Activated CD4-positive, alpha-beta T cell treated with anti-CD3 and anti-CD28 coated beads, Interleukin-2, amount 10 ng/mL, durations not matched to agents 24 days and 14 days (primary cell): ENCODE measurements around the gene EFHD1. TPM values are rescaled to one million over a fixed set of nuclear protein-coding genes. Genes with fewer than 3 reads are reported as not detected.
A peak's percentile ranks its signal among the peaks of the same experiment; 100 is the strongest.
"Not testable (repeated sequence)": the region's sequence is repeated elsewhere in the genome, so short reads cannot be mapped to it uniquely, and the experiment has no call there.

Experiments
- DNase-seq: peaks from one replicate; pipeline ENCODE4 v3.0.0; 2022
- H3K27ac Mint-ChIP-seq: one replicate; pipeline ENCODE4 v1.8.0; 2022; ENCODE audit warnings: mild to moderate bottlenecking, mixed read lengths
- H3K27me3 Mint-ChIP-seq: one replicate; pipeline ENCODE4 v1.8.0; 2022; ENCODE audit warnings: mixed read lengths
- H3K36me3 Mint-ChIP-seq: one replicate; pipeline ENCODE4 v1.8.0; 2022; ENCODE audit warnings: low read depth, mild to moderate bottlenecking, mixed read lengths
- H3K4me1 Mint-ChIP-seq: one replicate; pipeline ENCODE4 v1.8.0; 2021; ENCODE audit warnings: mixed read lengths
- H3K4me3 Mint-ChIP-seq: one replicate; pipeline ENCODE4 v1.8.0; 2022; ENCODE audit warnings: mild to moderate bottlenecking, moderate library complexity, mixed read lengths
- H3K9me3 Mint-ChIP-seq: one replicate; pipeline ENCODE4 v1.8.0; 2021; ENCODE audit warnings: mixed read lengths
- intact Hi-C: fragments of 100-400 bp; cut with micrococcal nuclease; formaldehyde crosslinking; loops from one replicate; pipeline ENCODE4 v1.15.1; 2023
- total RNA-seq: library from RNA; stranded (reverse); gene quantifications from 2 replicates; pipeline ENCODE4 v1.2.3, GENCODE V29; 2022

EFHD1 gene
- total RNA-seq, 1 donor from 2014 or later: 0.49 TPM

DNA sequence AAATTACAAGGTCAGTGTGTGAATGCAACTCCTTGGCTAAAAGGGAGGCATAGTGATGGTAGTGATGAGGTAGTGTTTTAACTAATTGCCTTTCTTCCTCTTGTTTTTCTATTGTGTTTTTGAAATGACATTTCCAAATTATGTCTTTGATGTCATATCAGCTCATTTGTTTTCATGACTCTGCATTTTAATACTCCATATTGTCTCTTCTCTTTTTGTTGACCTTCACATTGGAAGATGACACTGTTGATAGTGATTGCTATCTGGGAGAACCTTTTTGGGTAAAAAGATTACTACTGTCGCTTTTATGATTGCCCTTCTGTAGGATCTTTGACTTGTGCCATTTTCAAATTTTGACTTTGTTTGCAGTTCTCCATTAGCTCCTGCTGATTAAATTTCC, 66.8 kb downstream of the EFHD1 start:
- peaks cover 31% of the 10 kb centered on the region for H3K4me1 Mint-ChIP-seq
- DNase-seq: no peak
- intact Hi-C loops: no loop called here
- peak overlapping the region; percentile 31 for H3K4me3 Mint-ChIP-seq
- H3K9me3 Mint-ChIP-seq: no peaks in the 10 kb centered on the region
- peaks cover 36% of the 10 kb centered on the region for H3K36me3 Mint-ChIP-seq
- no peak overlapping the region for H3K27ac Mint-ChIP-seq
- peaks cover 2% of the 10 kb centered on the region for H3K27me3 Mint-ChIP-seq

DNA sequence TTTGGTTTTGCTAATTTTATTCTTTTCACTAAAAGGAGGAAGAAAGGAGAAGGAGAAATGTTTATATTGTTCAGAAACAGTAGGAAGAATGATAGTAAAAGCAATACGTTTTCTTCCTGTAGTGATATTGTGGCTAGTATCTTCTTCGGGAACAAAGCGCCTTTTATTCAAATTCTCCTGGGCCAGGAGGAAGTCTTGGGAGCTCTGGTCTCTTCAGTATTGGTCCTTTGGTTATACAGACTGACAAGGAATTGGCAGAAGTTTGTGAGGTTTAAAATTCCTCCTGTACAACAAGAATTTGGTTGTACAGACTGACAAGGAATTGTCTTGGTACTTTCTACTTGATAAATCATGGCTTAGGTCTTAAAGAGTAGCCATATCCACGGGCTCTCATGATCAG, 73.7 kb downstream of the EFHD1 start:
- H3K4me1 Mint-ChIP-seq: peaks cover 5% of the 10 kb centered on the region
- H3K9me3 Mint-ChIP-seq: no peaks in the 10 kb centered on the region
- intact Hi-C loops: no loop called here
- no peak overlapping the region for H3K4me3 Mint-ChIP-seq
- DNase-seq: no peak
- no peak overlapping the region for H3K27ac Mint-ChIP-seq
- H3K27me3 Mint-ChIP-seq: no peaks in the 10 kb centered on the region
- H3K36me3 Mint-ChIP-seq: peaks cover 38% of the 10 kb centered on the region

DNA sequence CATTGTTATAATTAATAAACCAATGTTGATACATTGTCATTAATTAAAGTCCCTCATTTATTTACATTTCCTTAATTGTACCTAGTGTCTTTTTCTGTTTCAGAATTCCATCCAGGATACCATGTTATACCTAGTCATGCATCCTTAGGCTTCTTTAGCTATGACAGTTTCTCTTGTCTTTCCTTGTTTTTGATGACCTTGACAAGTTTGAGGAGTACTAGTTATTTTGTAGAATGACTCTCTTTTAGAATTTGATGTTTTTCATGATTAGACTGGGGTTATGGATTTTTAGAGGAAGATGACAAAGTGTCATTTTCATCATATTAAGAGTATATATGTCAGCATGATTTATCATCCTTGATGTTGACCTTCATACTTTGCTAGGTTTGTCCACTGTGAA, 80.1 kb downstream of the EFHD1 start:
- intact Hi-C loops: no loop called here
- H3K27ac Mint-ChIP-seq: no peak overlapping the region
- peaks cover 14% of the 10 kb centered on the region for H3K4me1 Mint-ChIP-seq
- no peak overlapping the region for H3K4me3 Mint-ChIP-seq
- peaks cover 43% of the 10 kb centered on the region for H3K36me3 Mint-ChIP-seq
- H3K27me3 Mint-ChIP-seq: no peaks in the 10 kb centered on the region
- peaks cover 4% of the 10 kb centered on the region for H3K9me3 Mint-ChIP-seq
- DNase-seq: no peak

DNA sequence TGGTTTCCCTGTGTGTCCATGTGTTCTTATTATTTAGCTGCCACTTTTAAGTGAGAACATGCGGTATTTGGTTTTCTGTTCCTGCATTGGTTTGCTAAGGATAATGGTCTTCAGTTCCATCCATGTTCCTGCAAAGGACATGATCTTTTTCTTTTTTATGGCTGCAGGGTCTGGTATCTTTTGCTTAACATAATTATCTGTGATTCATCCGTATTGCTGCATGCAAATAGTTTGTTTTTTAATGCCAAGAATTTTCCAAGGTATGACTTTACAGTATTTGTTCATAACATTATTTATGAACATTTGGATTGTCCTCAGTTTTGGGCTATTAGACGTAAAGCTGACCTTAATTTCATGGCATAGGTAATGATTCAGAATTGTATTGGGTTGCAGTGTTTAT, 81.6 kb downstream of the EFHD1 start:
- H3K27me3 Mint-ChIP-seq: no peaks in the 10 kb centered on the region
- H3K9me3 Mint-ChIP-seq: peaks cover 6% of the 10 kb centered on the region
- peaks cover 53% of the 10 kb centered on the region for H3K36me3 Mint-ChIP-seq
- intact Hi-C loops: no loop called here
- peaks cover 18% of the 10 kb centered on the region for H3K4me1 Mint-ChIP-seq
- no peak for DNase-seq
- H3K4me3 Mint-ChIP-seq: no peak overlapping the region
- H3K27ac Mint-ChIP-seq: no peak overlapping the region

DNA sequence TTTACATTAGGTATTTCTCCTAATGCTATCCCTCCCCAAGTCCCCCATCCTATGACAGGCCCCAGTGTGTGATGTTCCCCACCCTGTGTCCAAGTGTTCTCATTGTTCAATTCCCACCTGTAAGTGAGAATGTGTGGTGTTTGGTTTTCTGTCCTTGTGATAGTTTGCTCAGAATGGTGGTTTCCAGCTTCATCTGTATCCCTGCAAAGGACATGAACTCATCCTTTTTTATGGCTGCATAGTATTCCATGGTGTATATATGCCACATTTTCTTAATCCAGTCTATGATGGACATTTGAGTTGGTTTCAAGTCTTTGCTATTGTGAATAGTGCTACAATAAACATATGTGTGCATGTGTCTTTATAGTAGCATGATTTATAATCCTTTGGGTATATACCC, 86.7 kb downstream of the EFHD1 start:
- intact Hi-C loops, H3K27ac Mint-ChIP-seq, DNase-seq, H3K9me3 Mint-ChIP-seq, H3K4me3 Mint-ChIP-seq, H3K27me3 Mint-ChIP-seq: not testable (repeated sequence)
- Mint-ChIP-seq H3K4me1 (peaks cover 31% of the 10 kb centered on the region), H3K36me3 (peaks cover 63% of the 10 kb centered on the region)

DNA sequence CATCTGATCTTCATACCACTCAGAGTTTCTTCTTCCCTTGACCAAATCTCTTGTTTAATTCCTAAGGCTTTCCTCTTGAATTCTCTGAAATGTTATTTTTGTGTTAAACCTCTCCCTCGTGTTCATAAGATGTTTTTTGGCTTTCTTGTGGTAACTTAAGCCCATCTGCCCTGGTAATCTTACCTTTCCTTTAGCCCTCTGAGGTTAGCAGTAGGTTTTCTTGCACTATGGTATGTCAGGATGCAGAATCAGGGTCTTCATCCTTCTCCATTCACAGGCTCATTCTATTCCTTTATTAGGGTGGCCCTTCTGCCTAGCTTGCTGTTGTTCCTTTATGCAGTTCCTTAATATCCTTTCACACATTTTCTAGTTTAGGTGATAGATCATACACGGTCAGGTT, 87.9 kb downstream of the EFHD1 start:
- Mint-ChIP-seq H3K27me3 (no peaks in the 10 kb centered on the region), H3K27ac (peak overlapping the region; percentile 51), H3K4me1 (peaks cover 24% of the 10 kb centered on the region), H3K36me3 (peaks cover 63% of the 10 kb centered on the region), H3K4me3 (peak overlapping the region; percentile 10), H3K9me3 (peaks cover 8% of the 10 kb centered on the region)
- DNase-seq: no peak
- intact Hi-C loops: no loop called here

DNA sequence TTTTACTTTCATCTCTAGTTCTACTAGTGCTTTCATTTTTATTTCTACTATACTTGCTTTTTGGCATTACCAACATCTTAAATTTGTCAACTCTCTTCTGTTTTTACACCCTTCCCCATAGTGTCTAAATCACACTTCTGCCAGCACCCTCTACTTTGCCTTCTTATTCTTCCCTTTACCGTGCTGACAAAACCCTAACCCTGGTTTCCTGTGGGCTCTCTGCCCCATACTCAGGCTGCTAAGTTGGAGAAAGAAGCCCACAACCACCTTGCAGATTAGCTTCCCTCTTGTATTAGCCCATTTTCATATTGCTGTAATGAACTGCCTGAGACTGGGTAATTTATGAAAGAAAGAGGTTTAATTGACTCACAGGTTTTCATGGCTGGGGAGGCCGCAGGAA, 88.5 kb downstream of the EFHD1 start:
- intact Hi-C loops: no loop called here
- DNase-seq: no peak
- H3K36me3 Mint-ChIP-seq: peaks cover 62% of the 10 kb centered on the region
- peaks cover 8% of the 10 kb centered on the region for H3K9me3 Mint-ChIP-seq
- no peaks in the 10 kb centered on the region for H3K27me3 Mint-ChIP-seq
- peak overlapping the region; percentile 10 for H3K4me3 Mint-ChIP-seq
- peak overlapping the region; percentile 51 for H3K27ac Mint-ChIP-seq
- H3K4me1 Mint-ChIP-seq: peaks cover 23% of the 10 kb centered on the region

DNA sequence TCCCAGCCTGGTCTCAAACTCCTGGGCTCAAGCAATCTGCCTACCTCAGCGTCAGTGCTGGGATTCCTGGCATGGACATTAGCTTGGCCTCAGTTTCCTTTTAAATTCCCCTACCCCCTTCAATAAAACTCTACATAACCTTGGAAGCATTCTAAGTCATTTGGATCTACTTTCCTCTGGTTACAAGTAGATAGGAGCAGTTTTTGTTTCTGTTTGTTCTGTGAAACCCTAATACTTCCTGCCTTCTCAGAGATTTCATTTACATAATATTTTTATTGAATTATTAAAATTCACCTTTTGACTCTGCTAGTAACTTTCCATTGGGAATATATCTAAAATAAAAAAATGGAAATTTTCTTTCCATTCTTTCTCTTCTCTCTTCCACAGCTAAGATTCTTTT, 89.6 kb downstream of the EFHD1 start:
- intact Hi-C loops: no loop called here
- H3K36me3 Mint-ChIP-seq: peaks cover 64% of the 10 kb centered on the region

DNA sequence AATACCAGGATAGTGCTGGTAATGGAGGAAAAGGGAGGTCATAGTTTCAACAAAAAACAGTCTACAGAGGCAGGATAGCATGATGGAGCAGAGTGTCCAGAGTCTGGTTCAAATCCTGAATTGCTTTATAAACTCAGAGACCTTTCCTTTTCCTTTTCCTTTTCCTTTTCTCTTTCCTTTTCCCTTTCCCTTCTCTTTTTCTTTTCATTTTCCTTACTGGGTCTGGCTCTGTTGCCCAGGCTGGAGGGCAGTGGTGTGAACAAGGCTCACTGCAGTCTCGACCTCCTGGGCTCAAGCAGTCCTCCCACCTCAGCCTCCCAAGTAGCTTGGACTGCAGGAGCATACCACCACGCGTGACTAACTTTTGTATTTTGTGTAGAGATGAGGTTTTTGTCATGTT, 95.4 kb downstream of the EFHD1 start:
- Mint-ChIP-seq H3K4me1 (peaks cover 15% of the 10 kb centered on the region), H3K9me3 (no peaks in the 10 kb centered on the region), H3K4me3 (no peak overlapping the region), H3K36me3 (peaks cover 50% of the 10 kb centered on the region), H3K27me3 (no peaks in the 10 kb centered on the region), H3K27ac (no peak overlapping the region)
- intact Hi-C loops: no loop called here
- DNase-seq: no peak

More for the DNA sequence above, 89.6 kb downstream of the EFHD1 start:
- Mint-ChIP-seq H3K27me3 (no peaks in the 10 kb centered on the region), H3K4me3 (no peak overlapping the region), H3K9me3 (peaks cover 5% of the 10 kb centered on the region), H3K27ac (peak overlapping the region; percentile 34), H3K4me1 (peaks cover 32% of the 10 kb centered on the region)
- no peak for DNase-seq

DNA sequence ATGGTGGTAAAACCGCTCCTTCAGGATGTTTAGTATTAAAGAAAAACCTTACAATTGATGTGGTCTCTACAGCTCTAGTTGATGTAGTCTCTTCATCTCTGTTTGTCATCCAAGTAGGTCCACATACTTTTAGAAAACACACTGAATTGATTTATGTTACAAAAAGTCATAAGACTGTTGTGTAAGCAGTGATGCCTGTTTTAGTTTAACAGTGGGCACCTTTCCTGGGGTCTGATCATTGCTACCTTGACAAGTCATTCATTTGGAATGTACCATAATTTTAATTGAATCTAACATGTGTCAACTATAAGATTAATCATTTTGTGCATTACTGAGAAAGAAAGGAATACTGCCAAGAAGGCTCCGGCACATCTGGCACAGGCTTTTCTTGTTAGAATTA, 98.1 kb downstream of the EFHD1 start:
- no peaks in the 10 kb centered on the region for H3K27me3 Mint-ChIP-seq
- no peaks in the 10 kb centered on the region for H3K9me3 Mint-ChIP-seq
- peaks cover 41% of the 10 kb centered on the region for H3K36me3 Mint-ChIP-seq
- peaks cover 18% of the 10 kb centered on the region for H3K4me1 Mint-ChIP-seq
- H3K27ac Mint-ChIP-seq: no peak overlapping the region
- no peak for DNase-seq
- H3K4me3 Mint-ChIP-seq: no peak overlapping the region
- intact Hi-C loops: no loop called here

Other genes with a start within 250 kb of the EFHD1 start
- not detected in 2 replicates for gene ALPG, start 226.8 kb upstream of the EFHD1 start, total RNA-seq
- gene ALPI, start 177.5 kb upstream of the EFHD1 start, total RNA-seq: not detected in 2 replicates
- 0.19 TPM in 1 of 2 replicates, not detected in the other for gene ECEL1, start 145.8 kb upstream of the EFHD1 start, total RNA-seq
- not detected in 2 replicates for gene PRSS56, start 113.2 kb upstream of the EFHD1 start, total RNA-seq
- gene CHRND, start 107.4 kb upstream of the EFHD1 start, total RNA-seq: not detected in 2 replicates
- gene CHRNG, start 93.9 kb upstream of the EFHD1 start, total RNA-seq: not detected in 2 replicates
- gene TIGD1, start 83.0 kb upstream of the EFHD1 start, total RNA-seq: 8.5 and 9.4 TPM in 2 replicates
- 89.9 and 93.2 TPM in 2 replicates for gene EIF4E2, start 82.9 kb upstream of the EFHD1 start, total RNA-seq
- gene GIGYF2, start 63.7 kb downstream of the EFHD1 start, total RNA-seq: 71.9 and 72.0 TPM in 2 replicates
- gene KCNJ13, start 143.0 kb downstream of the EFHD1 start, total RNA-seq: not detected in 2 replicates
- 1.0 and 1.2 TPM in 2 replicates for gene SNORC, start 236.7 kb downstream of the EFHD1 start, total RNA-seq